GM23338 (cell line): ENCODE results near the gene ELOVL2. TPM values are rescaled to one million over a fixed set of nuclear protein-coding genes. Genes with fewer than 3 reads are reported as not detected.

Source experiments
- ATAC-seq: fragments of 200-7000 bp; cut with Tn5 transposase; 3 replicates; pipeline ENCODE4 v1.9.1; 2020
- DNase-seq: peaks from one replicate; pipeline ENCODE4 v3.0.0-alpha.2; 2015; ENCODE audit warnings: low spot score
- H2AFZ ChIP-seq: fragments of 200-600 bp; sonication (generic); 2 replicates; pipeline ENCODE4 v1.8.0; 2016; ENCODE audit warnings: antibody characterized with exemption, mild to moderate bottlenecking, moderate library complexity
- H3F3A ChIP-seq: fragments of 200-600 bp; sonication (generic); replicated peaks from 2 replicates; pipeline ENCODE4 v1.8.0; 2017; ENCODE audit warnings: antibody characterized with exemption, mixed run types, low read depth
- H3K27ac ChIP-seq: fragments of 200-600 bp; sonication (generic); 2 replicates; pipeline ENCODE4 v1.6.1; 2016; ENCODE audit warnings: low read depth
- H3K27me3 ChIP-seq: fragments of 200-600 bp; sonication (generic); 2 replicates; pipeline ENCODE4 v1.8.0; 2016; ENCODE audit warnings: mild to moderate bottlenecking, mixed run types, moderate library complexity; ENCODE audit not compliant: insufficient read depth
- H3K36me3 ChIP-seq: fragments of 200-600 bp; sonication (generic); 2 replicates; pipeline ENCODE4 v1.8.0; 2016; ENCODE audit warnings: mild to moderate bottlenecking; ENCODE audit not compliant: insufficient read depth
- H3K4me1 ChIP-seq: fragments of 200-600 bp; sonication (generic); 2 replicates; pipeline ENCODE4 v1.8.0; 2016; ENCODE audit warnings: mild to moderate bottlenecking, moderate library complexity; ENCODE audit not compliant: insufficient read depth
- H3K4me2 ChIP-seq: fragments of 200-600 bp; sonication (generic); 2 replicates; pipeline ENCODE4 v1.7.1; 2017; ENCODE audit warnings: mixed run types
- H3K4me3 ChIP-seq: fragments of 200-600 bp; sonication (generic); 2 replicates; pipeline ENCODE4 v1.6.1; 2016; ENCODE audit warnings: mixed run types
- H3K79me2 ChIP-seq: fragments of 200-600 bp; sonication (generic); replicated peaks from 2 replicates; pipeline ENCODE4 v1.8.0; 2017; ENCODE audit warnings: mild to moderate bottlenecking; ENCODE audit not compliant: insufficient read depth
- H3K9me2 ChIP-seq: fragments of 200-600 bp; sonication (generic); 2 replicates; pipeline ENCODE4 v1.8.0; 2017; ENCODE audit not compliant: insufficient read depth
- H4K20me1 ChIP-seq: fragments of 200-600 bp; sonication (generic); replicated peaks from 2 replicates; pipeline ENCODE4 v1.8.0; 2017; ENCODE audit warnings: mild to moderate bottlenecking; ENCODE audit not compliant: insufficient read depth
- H3K27ac Mint-ChIP-seq: 2 replicates; pipeline ENCODE4 v1.8.0; 2020; ENCODE audit warnings: inconsistent platforms, mild to moderate bottlenecking, moderate library complexity, mixed read lengths
- H3K27me3 Mint-ChIP-seq: 3 replicates; pipeline ENCODE4 v1.8.0; 2022; ENCODE audit warnings: low read depth, mild to moderate bottlenecking, moderate library complexity, mixed read lengths, inconsistent platforms; ENCODE audit not compliant: insufficient read depth, poor library complexity
- H3K36me3 Mint-ChIP-seq: 3 replicates; pipeline ENCODE4 v1.8.0; 2021; ENCODE audit warnings: low read depth, mild to moderate bottlenecking, inconsistent platforms, moderate library complexity, mixed read lengths
- H3K4me1 Mint-ChIP-seq: 3 replicates; pipeline ENCODE4 v1.8.0; 2020; ENCODE audit warnings: mild to moderate bottlenecking, inconsistent platforms, mixed read lengths
- H3K4me3 Mint-ChIP-seq: 3 replicates; pipeline ENCODE4 v1.8.0; 2021; ENCODE audit warnings: moderate library complexity, mild to moderate bottlenecking, inconsistent platforms, mixed read lengths
- H3K9me3 Mint-ChIP-seq: 3 replicates; pipeline ENCODE4 v1.8.0; 2020; ENCODE audit warnings: moderate library complexity, mild to moderate bottlenecking, inconsistent platforms, mixed read lengths
- CREB1 ChIP-seq: fragments of 250-450 bp; sonication (Bioruptor Pico); IDR thresholded peaks from 2 replicates; pipeline ENCODE4 v1.5.0; 2020; ENCODE audit warnings: low read depth, mild to moderate bottlenecking, moderate library complexity
- EZH2 ChIP-seq: fragments of 200-600 bp; sonication (generic); IDR thresholded peaks from one replicate; pipeline ENCODE4 v1.8.0; 2017; ENCODE audit warnings: antibody characterized with exemption, mild to moderate bottlenecking, low read depth; ENCODE audit not compliant: unreplicated experiment
- EZH2phosphoT487 ChIP-seq: fragments of 200-600 bp; sonication (generic); IDR thresholded peaks from one replicate; pipeline ENCODE4 v1.8.1; 2018; ENCODE audit warnings: antibody characterized with exemption; ENCODE audit not compliant: unreplicated experiment
- JUNB ChIP-seq: IDR thresholded peaks from one replicate; pipeline ENCODE4 v1.6.1; 2016; ENCODE audit warnings: antibody characterized with exemption; ENCODE audit not compliant: unreplicated experiment
- POLR2AphosphoS5 ChIP-seq: IDR thresholded peaks from 2 replicates; pipeline ENCODE4 v1.6.1; 2016; ENCODE audit warnings: antibody characterized with exemption, low read depth
- ZNF114 ChIP-seq: fragments of 250-450 bp; sonication (Bioruptor Pico); IDR thresholded peaks from 2 replicates; pipeline ENCODE4 v1.5.0; 2020; ENCODE audit warnings: mild to moderate bottlenecking, moderate library complexity
- ZNF331 ChIP-seq: fragments of 250-450 bp; sonication (Bioruptor Pico); IDR thresholded peaks from 2 replicates; pipeline ENCODE4 v1.5.0; 2020; ENCODE audit warnings: low read depth, mild to moderate bottlenecking, moderate library complexity
- polyA plus RNA-seq: library from polyadenylated mRNA; unstranded; fragments of >200 nt; fragmentation: Nextera tagmentation; extraction: Ambion mirVana; gene quantifications from 2 replicates; pipeline ENCODE4 v1.2.1, GENCODE V29; 2016
- total RNA-seq: library from RNA; depleted of rRNA; stranded (reverse); fragments of >200 nt; shearing (Covaris generic); gene quantifications from 2 replicates; pipeline ENCODE4 v1.2.3, GENCODE V29; 2014
- TF ChIP-seq, protein P1 (sequence below): IDR thresholded peaks from one replicate; pipeline ENCODE4 v1.6.1; 2018; ENCODE audit warnings: antibody characterized with exemption; ENCODE audit not compliant: unreplicated experiment
- TF ChIP-seq, protein P2 (sequence below), 2 experiments: fragments of 200-600 bp in 1 of 2; sonication (generic) in 1 of 2; conservative IDR thresholded peaks; 2 replicates each; pipeline versions ENCODE4 v1.5.1 to v1.6.1; 2016 to 2017; ENCODE audit warnings: antibody characterized with exemption in 2 of 2, low read depth in 2 of 2, mild to moderate bottlenecking in 2 of 2, moderate library complexity in 1 of 2
- TF ChIP-seq, protein P3 (sequence below): fragments of 250-450 bp; sonication (Bioruptor Pico); IDR thresholded peaks from 2 replicates; pipeline ENCODE4 v1.5.0; 2020; ENCODE audit warnings: mild to moderate bottlenecking, moderate library complexity

ELOVL2 gene
- total and polyA plus RNA-seq, 2 experiments from 2014 or later: 1.2 to 1.6 TPM

DNA sequence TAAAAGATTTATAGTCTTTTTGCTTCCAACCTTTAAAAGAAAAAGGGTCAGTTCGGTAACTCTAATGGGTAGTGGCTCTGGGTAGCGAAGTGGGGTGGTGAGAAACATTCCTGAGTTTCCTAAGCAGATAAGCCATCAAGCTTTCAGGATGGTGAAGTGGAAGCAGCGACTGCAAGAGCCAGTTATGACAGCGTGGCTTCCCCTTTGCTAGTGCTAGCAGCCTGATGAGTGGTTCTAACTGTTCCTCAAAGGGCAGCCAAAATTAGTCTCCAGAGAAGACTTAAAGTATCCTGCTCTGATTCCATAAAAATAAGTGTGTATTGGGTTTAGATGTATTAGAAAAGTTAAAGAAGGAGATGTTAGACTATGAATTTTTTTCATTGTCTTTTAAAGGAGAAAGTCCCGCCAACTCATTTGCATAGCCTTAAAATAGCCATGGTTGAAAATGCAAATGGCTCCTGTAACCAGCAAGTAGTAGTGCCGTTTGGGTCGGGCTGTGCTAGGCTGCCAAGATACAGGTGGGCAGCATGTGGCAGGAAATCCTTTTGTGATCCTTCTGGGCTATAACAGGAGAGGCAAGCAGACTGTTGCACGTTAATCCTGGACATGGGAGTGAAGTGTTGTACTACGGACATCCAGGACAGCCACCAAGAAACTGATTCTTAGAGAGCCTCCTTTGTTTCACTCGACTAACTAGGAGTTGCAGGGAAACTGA lies 18.0 kb downstream of the ELOVL2 start:
- Histone ChIP-seq H3K36me3 (no peaks in the 10 kb centered on the region), H4K20me1 (no peaks in the 10 kb centered on the region), H3K27ac (peak overlapping the region; percentile 84), H3K79me2 (no peaks in the 10 kb centered on the region), H2AFZ (peak overlapping the region; percentile 6; the same call in 1 of the 2 replicates), H3F3A (no peaks in the 10 kb centered on the region), H3K27me3 (no peaks in the 10 kb centered on the region), H3K9me2 (no peaks in the 10 kb centered on the region), H3K4me3 (peak overlapping the region; percentile 44), H3K4me1 (peaks cover 44% of the 10 kb centered on the region), H3K4me2 (peak overlapping the region; percentile 73)
- Mint-ChIP-seq H3K4me3 (peak overlapping the region; percentile 65), H3K27ac (peak overlapping the region; percentile 96), H3K36me3 (no peaks in the 10 kb centered on the region), H3K27me3 (no peaks in the 10 kb centered on the region), H3K9me3 (no peaks in the 10 kb centered on the region), H3K4me1 (peaks cover 48% of the 10 kb centered on the region)
- TF ChIP-seq EZH2phosphoT487: no peak
- TF ChIP-seq POLR2AphosphoS5: 0 out of 2 replicates have a peak, but pooled peaks have one; percentile 21
- peak; percentile 76 for ATAC-seq
- peak; percentile 68 for DNase-seq

DNA sequence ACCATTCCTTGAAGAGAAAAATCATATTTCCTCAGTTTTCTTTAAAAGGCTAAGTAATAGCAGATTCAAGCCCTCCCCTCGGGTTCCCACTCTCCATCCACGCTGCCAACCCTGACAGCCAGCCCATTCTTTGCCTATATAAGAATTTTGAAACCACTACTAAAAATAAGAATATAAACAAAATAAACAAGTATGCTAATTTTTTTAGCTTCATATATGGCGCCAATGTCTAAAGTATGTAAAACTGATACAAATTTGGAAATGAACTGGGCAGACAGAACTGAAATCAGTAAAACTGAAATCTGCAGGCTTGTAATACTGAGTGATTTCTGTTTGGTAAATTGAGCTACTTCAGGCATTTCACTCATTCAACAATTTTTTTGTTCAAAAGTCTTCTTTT lies 19.0 kb downstream of the ELOVL2 start:
- H3K9me3 Mint-ChIP-seq: no peaks in the 10 kb centered on the region
- DNase-seq (no peak), ATAC-seq (no peak)
- H3K4me3 Mint-ChIP-seq: no peak overlapping the region
- no peak overlapping the region for H2AFZ ChIP-seq
- no peaks in the 10 kb centered on the region for H3K36me3 ChIP-seq
- no peak overlapping the region for H3K27ac ChIP-seq
- no peaks in the 10 kb centered on the region for H3K27me3 Mint-ChIP-seq
- H3K36me3 Mint-ChIP-seq: no peaks in the 10 kb centered on the region
- H3K9me2 ChIP-seq: no peaks in the 10 kb centered on the region
- H3K4me1 Mint-ChIP-seq: peaks cover 52% of the 10 kb centered on the region
- no peaks in the 10 kb centered on the region for H4K20me1 ChIP-seq
- H3K4me2 ChIP-seq: no peak overlapping the region
- no peak overlapping the region for H3K4me3 ChIP-seq
- H3K27me3 ChIP-seq: no peaks in the 10 kb centered on the region
- H3F3A ChIP-seq: no peaks in the 10 kb centered on the region
- H3K27ac Mint-ChIP-seq: no peak overlapping the region
- no peaks in the 10 kb centered on the region for H3K79me2 ChIP-seq
- H3K4me1 ChIP-seq: peaks cover 45% of the 10 kb centered on the region
- TF ChIP-seq ZNF114 (CRISPR knock-in tag): no peak
- TF ChIP-seq EZH2phosphoT487: no peak
- no peak for TF ChIP-seq CREB1
- TF ChIP-seq, protein P1, sequence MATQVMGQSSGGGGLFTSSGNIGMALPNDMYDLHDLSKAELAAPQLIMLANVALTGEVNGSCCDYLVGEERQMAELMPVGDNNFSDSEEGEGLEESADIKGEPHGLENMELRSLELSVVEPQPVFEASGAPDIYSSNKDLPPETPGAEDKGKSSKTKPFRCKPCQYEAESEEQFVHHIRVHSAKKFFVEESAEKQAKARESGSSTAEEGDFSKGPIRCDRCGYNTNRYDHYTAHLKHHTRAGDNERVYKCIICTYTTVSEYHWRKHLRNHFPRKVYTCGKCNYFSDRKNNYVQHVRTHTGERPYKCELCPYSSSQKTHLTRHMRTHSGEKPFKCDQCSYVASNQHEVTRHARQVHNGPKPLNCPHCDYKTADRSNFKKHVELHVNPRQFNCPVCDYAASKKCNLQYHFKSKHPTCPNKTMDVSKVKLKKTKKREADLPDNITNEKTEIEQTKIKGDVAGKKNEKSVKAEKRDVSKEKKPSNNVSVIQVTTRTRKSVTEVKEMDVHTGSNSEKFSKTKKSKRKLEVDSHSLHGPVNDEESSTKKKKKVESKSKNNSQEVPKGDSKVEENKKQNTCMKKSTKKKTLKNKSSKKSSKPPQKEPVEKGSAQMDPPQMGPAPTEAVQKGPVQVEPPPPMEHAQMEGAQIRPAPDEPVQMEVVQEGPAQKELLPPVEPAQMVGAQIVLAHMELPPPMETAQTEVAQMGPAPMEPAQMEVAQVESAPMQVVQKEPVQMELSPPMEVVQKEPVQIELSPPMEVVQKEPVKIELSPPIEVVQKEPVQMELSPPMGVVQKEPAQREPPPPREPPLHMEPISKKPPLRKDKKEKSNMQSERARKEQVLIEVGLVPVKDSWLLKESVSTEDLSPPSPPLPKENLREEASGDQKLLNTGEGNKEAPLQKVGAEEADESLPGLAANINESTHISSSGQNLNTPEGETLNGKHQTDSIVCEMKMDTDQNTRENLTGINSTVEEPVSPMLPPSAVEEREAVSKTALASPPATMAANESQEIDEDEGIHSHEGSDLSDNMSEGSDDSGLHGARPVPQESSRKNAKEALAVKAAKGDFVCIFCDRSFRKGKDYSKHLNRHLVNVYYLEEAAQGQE: no peak
- TF ChIP-seq ZNF331 (CRISPR knock-in tag): no peak
- TF ChIP-seq, protein P2, sequence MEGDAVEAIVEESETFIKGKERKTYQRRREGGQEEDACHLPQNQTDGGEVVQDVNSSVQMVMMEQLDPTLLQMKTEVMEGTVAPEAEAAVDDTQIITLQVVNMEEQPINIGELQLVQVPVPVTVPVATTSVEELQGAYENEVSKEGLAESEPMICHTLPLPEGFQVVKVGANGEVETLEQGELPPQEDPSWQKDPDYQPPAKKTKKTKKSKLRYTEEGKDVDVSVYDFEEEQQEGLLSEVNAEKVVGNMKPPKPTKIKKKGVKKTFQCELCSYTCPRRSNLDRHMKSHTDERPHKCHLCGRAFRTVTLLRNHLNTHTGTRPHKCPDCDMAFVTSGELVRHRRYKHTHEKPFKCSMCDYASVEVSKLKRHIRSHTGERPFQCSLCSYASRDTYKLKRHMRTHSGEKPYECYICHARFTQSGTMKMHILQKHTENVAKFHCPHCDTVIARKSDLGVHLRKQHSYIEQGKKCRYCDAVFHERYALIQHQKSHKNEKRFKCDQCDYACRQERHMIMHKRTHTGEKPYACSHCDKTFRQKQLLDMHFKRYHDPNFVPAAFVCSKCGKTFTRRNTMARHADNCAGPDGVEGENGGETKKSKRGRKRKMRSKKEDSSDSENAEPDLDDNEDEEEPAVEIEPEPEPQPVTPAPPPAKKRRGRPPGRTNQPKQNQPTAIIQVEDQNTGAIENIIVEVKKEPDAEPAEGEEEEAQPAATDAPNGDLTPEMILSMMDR (conservative IDR thresholded peaks at IDR 0.05; ENCODE audit: low read depth in 2 of 2): no peak
- TF ChIP-seq, protein P3, sequence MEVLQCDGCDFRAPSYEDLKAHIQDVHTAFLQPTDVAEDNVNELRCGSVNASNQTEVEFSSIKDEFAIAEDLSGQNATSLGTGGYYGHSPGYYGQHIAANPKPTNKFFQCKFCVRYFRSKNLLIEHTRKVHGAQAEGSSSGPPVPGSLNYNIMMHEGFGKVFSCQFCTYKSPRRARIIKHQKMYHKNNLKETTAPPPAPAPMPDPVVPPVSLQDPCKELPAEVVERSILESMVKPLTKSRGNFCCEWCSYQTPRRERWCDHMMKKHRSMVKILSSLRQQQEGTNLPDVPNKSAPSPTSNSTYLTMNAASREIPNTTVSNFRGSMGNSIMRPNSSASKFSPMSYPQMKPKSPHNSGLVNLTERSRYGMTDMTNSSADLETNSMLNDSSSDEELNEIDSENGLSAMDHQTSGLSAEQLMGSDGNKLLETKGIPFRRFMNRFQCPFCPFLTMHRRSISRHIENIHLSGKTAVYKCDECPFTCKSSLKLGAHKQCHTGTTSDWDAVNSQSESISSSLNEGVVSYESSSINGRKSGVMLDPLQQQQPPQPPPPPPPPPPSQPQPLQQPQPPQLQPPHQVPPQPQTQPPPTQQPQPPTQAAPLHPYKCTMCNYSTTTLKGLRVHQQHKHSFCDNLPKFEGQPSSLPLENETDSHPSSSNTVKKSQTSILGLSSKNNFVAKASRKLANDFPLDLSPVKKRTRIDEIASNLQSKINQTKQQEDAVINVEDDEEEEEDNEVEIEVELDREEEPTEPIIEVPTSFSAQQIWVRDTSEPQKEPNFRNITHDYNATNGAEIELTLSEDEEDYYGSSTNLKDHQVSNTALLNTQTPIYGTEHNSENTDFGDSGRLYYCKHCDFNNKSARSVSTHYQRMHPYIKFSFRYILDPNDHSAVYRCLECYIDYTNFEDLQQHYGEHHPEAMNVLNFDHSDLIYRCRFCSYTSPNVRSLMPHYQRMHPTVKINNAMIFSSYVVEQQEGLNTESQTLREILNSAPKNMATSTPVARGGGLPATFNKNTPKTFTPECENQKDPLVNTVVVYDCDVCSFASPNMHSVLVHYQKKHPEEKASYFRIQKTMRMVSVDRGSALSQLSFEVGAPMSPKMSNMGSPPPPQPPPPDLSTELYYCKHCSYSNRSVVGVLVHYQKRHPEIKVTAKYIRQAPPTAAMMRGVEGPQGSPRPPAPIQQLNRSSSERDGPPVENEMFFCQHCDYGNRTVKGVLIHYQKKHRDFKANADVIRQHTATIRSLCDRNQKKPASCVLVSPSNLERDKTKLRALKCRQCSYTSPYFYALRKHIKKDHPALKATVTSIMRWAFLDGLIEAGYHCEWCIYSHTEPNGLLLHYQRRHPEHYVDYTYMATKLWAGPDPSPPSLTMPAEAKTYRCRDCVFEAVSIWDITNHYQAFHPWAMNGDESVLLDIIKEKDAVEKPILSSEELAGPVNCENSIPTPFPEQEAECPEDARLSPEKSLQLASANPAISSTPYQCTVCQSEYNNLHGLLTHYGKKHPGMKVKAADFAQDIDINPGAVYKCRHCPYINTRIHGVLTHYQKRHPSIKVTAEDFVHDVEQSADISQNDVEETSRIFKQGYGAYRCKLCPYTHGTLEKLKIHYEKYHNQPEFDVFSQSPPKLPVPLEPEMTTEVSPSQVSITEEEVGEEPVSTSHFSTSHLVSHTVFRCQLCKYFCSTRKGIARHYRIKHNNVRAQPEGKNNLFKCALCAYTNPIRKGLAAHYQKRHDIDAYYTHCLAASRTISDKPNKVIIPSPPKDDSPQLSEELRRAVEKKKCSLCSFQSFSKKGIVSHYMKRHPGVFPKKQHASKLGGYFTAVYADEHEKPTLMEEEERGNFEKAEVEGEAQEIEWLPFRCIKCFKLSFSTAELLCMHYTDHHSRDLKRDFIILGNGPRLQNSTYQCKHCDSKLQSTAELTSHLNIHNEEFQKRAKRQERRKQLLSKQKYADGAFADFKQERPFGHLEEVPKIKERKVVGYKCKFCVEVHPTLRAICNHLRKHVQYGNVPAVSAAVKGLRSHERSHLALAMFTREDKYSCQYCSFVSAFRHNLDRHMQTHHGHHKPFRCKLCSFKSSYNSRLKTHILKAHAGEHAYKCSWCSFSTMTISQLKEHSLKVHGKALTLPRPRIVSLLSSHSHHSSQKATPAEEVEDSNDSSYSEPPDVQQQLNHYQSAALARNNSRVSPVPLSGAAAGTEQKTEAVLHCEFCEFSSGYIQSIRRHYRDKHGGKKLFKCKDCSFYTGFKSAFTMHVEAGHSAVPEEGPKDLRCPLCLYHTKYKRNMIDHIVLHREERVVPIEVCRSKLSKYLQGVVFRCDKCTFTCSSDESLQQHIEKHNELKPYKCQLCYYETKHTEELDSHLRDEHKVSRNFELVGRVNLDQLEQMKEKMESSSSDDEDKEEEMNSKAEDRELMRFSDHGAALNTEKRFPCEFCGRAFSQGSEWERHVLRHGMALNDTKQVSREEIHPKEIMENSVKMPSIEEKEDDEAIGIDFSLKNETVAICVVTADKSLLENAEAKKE (CRISPR knock-in tag): no peak
- no peak for TF ChIP-seq EZH2
- TF ChIP-seq JUNB: no peak
